Inferior parietal cortex (tissue), 1 donor: ENCODE data around the gene FHIT.
A peak's percentile ranks its signal among the peaks of the same experiment; 100 is the strongest.

Experiments used
- DNase-seq: peaks from one replicate; pipeline ENCODE4 v3.0.0-alpha.2; 2016; ENCODE audit errors: extremely low spot score

The FHIT gene

DNA sequence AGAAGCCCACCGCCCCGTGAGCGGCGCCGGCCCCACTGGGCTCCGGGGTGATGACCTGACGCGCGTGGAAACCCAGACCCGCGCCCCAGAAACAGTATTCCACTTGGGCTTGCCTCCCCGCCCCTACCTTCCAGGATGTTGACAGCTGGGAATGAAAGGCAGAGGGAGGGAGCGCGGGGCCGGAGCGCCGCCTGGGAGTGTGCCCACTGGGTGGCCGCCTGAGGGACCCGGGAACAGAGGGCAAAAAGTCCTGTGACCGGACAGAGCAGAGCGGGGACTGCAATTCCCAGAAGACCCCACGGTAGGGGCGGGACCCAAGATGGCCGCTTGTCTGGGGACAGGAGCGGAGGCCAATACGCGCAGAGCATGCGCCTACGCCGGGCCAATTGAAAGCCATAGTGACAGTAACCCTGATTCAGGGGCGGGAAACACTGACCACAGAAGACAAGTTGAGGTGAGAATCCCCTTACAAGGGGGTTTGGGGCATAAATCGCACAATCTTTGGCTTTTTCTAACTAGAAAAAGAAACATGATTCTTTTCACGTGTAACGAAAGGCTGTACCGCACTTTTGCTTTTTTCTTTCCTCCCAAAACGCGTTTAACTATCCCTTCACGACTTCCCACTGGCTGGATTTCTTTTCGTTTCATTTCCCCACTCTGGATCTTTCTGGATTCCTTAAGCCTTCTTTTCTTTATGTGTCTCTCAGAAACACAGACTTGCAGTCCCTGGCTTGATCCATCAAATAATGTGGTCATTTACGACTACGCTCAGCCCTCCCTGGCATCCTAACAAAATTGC, at the start of gene FHIT:
Gene FHIT (minus strand): TSS at position 279 of the 799 bp plus-strand sequence.
- DNase-seq: peak; percentile 97

DNA sequence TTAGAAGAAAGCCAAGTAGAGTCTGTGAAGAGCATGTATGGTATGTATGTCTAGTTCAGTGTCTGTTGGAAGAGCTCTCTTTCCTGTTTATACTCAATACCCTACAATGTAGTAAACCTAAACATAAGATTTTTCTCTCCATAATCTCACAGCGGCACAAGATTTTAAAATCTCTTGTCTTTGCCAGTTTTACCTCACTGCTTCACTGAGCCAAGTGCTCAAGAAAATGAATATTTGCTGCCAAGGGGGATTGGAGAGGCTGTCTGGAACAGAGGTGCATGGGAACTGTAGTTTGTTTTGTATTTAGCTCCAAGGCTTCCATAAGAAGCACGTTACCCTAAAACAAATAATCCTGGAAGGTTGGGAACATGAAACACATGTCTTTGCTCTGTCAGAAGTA, 49.5 kb upstream of the FHIT start:
- DNase-seq: no peak

GRCh38 chr3:61300006-61300380, 48.7 kb upstream of the FHIT start:
- no peak for DNase-seq

DNA sequence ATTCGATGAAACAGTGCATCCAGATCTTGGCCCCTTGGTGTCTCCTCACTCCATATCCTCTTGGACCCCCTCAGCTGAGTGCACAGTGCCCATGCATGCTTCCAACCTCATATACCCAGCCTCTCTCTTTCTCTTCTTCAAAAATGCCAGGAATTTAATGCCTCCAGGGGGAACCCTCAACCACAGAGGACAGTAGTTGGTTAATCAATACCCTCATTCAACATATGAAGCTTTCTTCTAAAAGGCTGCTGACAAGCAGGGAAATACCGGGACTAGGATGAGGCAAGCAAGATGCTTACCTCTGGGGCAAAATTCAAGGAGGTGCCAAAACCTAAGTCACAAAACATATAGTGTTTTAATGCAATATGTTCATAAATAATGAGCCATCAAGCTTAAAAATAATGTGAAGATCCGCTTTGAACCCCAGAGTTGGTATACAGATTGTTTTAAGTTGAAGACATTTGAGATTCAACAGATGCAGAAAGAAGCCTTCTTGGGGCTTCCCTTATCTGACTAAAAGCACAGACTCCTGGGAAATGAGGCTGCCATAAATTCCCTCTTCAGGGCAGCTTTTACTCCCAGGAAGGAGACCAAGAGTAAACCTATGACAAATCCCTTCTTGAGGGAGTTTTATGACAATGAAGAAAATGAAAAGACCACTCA, 48.2 kb upstream of the FHIT start:
- DNase-seq: no peak

DNA sequence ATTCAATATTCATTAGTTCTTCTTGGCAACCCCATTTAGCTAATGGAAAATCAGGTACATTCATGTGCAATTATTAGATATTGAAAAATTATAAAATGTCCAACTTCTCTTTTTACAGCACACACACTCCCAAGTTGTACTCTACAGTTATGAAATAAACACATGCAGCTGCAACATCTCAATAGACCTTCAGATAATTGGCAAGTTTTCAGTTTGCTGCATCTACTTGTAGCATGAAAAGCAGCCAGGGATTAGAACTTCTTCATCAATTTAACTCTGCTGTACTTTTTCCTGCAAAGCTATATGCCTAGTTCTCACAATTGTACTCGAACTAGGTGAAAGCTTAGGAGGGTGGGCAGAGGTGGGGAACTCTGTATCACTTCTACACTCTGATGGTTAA, 46.6 kb upstream of the FHIT start:
- DNase-seq: no peak

- peak; percentile 80 for DNase-seq
These were observed 37.2 kb upstream of the FHIT start for GRCh38 chr3:61288446-61288845.

- DNase-seq: no peak
These were observed 32.6 kb upstream of the FHIT start for GRCh38 chr3:61283876-61284275.

GRCh38 chr3:61278713-61279112, 27.5 kb upstream of the FHIT start:
- DNase-seq: no peak

DNA sequence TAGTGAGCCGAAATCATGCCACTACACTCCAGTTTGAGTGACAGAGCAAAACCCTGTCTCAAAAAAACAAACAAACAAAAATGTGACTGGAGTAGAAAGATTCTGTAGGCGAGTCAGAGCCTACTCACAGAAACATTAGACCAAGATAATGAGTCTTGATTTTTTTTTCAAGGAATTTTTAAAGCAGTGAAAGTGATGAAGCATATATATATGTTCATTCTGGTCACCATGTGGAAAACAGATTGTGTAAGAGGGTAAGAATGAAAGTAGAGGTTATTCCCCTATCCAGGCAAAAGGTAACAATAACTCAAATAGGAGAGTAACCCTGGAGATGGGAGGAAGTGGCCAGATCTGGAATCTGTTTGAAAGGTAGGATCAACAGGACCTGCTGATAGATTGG, 26.2 kb upstream of the FHIT start:
- no peak for DNase-seq

DNA sequence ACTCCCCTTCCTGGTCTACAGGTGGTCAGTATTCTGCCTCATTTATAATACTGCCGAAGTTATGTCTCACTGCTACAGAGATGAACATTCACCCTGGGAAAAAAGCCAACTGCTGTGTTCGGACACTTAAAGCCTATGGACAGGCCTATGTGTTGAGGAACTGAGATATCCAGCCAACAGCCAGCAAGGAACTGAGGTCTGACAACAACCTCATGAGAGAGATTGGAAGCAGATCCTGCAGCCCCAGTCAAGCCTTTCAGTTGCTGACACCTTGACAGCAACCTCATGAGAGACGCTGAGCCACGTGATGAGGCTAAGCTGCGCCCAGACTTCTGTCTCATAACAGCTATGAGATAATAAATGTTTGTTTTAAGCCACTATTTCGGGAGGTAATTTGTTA, 18.2 kb upstream of the FHIT start:
- no peak for DNase-seq

DNA sequence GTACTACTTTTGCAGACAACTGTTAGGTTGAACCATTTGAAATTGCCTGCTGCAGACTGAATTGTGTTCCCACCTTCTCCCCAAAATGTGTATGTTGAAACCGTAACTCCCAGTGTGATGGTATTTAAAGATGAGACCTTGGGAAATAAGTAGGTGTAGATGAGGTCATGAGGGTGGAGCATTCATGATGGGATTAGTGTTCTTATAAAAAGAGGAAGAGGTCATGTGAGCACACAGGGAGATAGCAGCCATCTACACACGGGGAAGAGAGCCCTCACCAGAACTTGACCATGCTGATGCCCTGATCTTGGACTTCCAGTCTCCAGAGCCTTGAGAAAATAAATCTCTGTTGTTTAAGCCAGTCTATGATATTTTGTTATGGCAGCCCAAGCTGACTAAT, 17.4 kb upstream of the FHIT start:
- DNase-seq: no peak

GRCh38 chr3:61264281-61264680, 13.0 kb upstream of the FHIT start:
- DNase-seq: no peak

DNA sequence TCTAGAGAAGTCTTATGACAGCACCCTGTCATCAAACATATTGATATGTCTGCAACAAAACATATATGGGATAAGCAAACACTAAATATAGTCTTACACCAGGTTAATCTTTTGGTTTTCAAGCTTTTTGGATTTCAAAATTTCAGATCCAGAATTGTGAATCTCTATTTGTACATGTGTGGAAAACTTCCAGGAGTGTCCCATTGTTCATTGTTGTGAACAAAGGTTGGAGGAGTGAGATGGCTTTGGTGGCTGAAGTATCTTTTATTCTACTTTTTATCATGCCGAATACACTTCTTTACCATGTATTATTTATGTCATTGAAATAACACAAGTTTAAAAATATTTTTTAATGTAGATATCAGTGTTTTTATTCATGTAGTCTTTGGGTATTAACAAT, 5.9 kb upstream of the FHIT start:
- DNase-seq: peak; percentile 49

GRCh38 chr3:61253756-61254155, 2.5 kb upstream of the FHIT start:
- DNase-seq: no peak

DNA sequence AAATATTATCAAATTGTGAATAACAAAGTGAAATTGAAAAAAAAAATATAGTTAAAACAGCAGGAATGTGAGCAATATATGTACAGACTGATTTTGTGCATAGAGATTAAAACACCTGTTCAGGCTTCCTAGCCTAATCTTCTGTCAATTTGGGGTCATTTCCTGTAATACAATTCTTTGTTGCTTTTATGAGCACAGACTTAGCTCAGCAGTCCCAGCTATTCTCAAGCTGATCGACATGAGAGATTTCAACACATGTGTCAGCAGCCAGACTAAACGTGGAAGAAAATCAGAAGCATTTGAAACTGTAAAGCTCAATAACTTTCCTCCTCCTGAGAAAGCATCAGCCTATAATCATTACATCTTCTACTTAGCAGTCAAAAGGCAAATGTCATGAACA, 1.6 kb upstream of the FHIT start:
- DNase-seq: no peak

- peak; percentile 35 for DNase-seq
These were observed 473 bp downstream of the FHIT start for GRCh38 chr3:61250784-61251173.

DNA sequence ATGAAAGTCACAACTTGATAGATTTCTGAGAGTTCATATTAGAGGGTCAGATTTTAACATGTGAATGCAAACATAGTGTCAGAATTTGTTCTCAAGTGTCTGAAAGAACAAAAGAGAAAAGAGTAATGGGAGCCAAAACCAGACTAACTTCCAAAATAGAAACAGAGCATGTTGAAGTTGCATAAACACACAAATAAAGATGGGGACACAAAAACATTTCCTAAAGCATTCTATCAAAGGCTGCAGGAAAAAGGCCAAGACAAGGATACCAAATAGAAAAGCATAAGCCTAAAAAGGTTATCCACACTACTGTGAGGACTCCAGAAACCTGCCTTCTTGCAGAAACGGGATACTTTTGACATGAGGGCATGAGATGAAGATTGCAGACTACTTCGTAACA, 2.8 kb downstream of the FHIT start:
- DNase-seq: peak; percentile 23

- DNase-seq: no peak
These were observed 4.1 kb downstream of the FHIT start for GRCh38 chr3:61247191-61247590.

DNA sequence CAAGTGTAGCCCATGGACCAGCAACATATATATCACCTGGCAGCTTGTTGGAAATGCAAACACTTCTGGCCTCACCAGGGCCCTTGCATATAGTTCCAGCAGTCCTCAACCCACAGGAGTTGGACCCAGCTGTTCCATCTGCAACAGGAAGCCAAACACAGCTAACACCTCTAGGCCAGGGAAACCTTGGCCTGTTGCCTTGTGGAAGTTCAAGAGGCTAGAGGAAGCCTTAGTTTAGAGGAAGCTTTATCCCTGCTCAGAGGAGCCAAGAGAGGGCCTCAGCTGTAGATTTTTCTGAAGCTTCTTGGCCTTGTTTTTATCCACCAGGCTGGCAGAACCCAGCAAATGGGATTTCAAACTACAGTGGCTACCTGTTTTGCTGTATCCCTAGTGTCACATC, 11.4 kb downstream of the FHIT start:
- no peak for DNase-seq

- DNase-seq: no peak
These were observed 13.4 kb downstream of the FHIT start for GRCh38 chr3:61237858-61238257.

DNA sequence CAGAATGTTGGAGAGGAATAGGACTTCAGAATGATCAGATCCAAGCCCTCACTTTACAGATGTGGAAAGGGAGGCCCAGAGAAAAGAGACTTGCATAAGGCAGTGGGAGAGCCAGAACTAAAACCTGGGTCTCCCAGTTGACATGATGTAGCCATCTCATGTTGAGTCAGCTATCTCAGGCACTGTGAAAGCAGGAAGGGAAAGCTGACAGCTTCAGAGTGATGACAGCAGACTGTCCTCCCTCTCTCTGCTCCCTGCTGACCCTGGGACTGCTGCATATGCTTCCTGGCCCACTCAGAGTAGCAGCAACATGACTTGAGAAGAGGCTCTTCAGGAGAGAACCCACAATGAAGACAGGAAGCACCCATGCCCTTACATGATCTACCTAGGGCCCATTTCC, 14.7 kb downstream of the FHIT start:
- DNase-seq: no peak

DNA sequence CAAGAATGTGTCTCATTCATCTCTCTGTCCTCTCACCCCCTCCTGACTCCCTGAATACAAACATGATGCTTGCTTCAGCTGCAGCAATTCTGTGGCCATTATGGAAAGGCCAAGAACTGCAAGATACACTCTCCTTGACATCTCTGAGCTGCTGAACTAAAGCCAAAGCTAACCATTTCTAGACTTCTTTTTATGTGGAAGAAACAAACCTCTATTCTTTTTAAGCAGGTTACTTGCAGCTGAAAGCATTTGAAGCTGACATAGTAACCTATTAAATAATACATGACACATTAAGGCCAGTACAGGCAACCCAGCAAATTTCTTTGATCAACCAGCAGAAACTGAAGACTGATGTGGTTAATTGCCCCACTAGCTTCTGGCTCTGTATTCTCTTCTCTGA, 17.5 kb downstream of the FHIT start:
- no peak for DNase-seq

DNA sequence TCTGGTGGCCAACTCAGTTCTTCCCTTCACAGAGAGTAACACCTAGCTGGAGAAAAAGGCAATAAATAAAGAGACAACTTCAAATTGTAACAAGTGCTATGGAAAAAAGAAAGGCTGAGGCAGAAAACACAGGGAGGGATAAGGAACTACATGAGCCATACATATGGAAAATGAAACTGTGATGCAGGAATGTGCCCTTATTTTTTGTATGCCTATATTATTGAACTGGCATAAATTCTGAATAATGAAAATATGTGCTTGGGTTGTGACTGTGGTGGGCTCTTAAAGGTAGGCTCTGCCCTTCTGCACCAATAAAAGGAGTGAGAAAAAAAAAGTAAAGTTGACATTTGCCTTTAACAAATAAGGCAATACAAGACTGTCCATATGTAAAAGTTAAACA, 19.6 kb downstream of the FHIT start:
- no peak for DNase-seq

DNA sequence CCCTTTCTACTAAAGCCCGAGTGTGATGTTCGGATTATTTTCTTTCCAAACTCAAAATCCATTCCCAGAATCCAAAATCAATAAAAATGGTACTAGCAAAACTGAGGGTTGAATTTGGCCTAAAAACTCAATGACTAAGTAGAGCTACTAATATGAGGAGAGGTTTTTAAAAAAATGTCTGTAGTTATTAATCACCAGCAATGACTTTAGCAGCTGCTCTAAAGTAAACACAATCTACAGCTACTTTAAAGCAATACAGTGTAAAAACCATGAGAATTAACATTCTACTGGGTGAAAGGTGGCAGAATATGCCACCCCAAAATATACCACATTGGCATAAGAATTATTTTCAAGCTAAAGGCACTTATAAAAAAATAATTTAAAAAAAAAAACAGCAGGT, 23.5 kb downstream of the FHIT start:
- no peak for DNase-seq
